DND-41 (cell line): ENCODE measurements around the gene KDSR.

Source experiments
- CTCF ChIP-seq: IDR thresholded peaks from 2 replicates; pipeline ENCODE4 v1.5.1; 2012; ENCODE audit warnings: borderline replicate concordance, low read length, moderate library complexity, mild to moderate bottlenecking; ENCODE audit not compliant: poor library complexity, severe bottlenecking; ENCODE audit errors: extremely low read depth
- EZH2 ChIP-seq: IDR thresholded peaks from 3 replicates; pipeline ENCODE4 v1.6.1; 2012; ENCODE audit warnings: borderline replicate concordance, low read depth, mild to moderate bottlenecking, moderate library complexity, low read length, inconsistent platforms; ENCODE audit not compliant: severe bottlenecking

DNA sequence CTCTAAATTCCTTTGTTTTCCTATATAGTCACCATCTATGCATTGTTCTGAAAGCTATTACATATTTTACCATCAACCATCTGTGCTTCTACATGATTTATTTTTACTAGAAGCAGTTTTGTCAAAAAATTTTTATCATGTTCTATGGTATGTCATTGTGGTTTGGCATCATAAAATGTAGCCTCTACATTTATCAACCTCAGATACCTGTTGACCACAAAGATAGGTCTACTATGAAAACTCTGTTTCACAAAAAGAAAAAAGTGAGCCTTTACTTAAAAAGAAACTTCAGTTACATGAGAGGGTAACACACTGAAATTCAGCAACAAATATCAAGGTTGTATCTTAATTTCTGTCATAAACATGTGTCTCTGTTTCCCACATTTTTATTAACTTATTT lies 51.1 kb downstream of the KDSR start:
- TF ChIP-seq EZH2: no peak
- no peak for TF ChIP-seq CTCF
